Osteoblast (primary cell): Measurements from ENCODE around the gene OR2W3. TPM values are rescaled to one million over a fixed set of nuclear protein-coding genes. Genes with fewer than 3 reads are reported as not detected.

Experiments used
- DNase-seq: peaks from one replicate; pipeline ENCODE4 v3.0.0; 2011; ENCODE audit warnings: low spot score, mixed read lengths; ENCODE audit not compliant: insufficient read length; ENCODE audit errors: missing footprints
- H2AFZ ChIP-seq: 2 replicates; pipeline ENCODE4 v1.6.0; 2011; ENCODE audit warnings: mild to moderate bottlenecking, low read length
- H3K27ac ChIP-seq: 2 replicates; pipeline ENCODE4 v1.5.1; 2011; ENCODE audit warnings: mild to moderate bottlenecking, low read depth, low read length, moderate library complexity
- H3K27me3 ChIP-seq: 2 replicates; pipeline ENCODE4 v1.6.0; 2012; ENCODE audit warnings: mild to moderate bottlenecking, control low read depth, inconsistent platforms, low read length, moderate library complexity; ENCODE audit not compliant: insufficient read depth
- H3K36me3 ChIP-seq: 2 replicates; pipeline ENCODE4 v1.5.1; 2011; ENCODE audit warnings: mild to moderate bottlenecking, low read length, control low read depth, moderate library complexity; ENCODE audit not compliant: insufficient read depth
- H3K4me1 ChIP-seq: 2 replicates; pipeline ENCODE4 v1.5.1; 2011; ENCODE audit warnings: mild to moderate bottlenecking, low read length, control low read depth, moderate library complexity; ENCODE audit not compliant: insufficient read depth
- H3K4me2 ChIP-seq: 2 replicates; pipeline ENCODE4 v1.6.0; 2011; ENCODE audit warnings: mild to moderate bottlenecking, low read length; ENCODE audit not compliant: insufficient read depth
- H3K4me3 ChIP-seq: fragments of 200-600 bp; sonication (generic); 3 replicates; pipeline ENCODE4 v1.5.1; 2012; ENCODE audit warnings: mild to moderate bottlenecking, low read length, inconsistent platforms; ENCODE audit not compliant: insufficient read depth
- H3K79me2 ChIP-seq: 2 replicates; pipeline ENCODE4 v1.6.0; 2012; ENCODE audit warnings: mild to moderate bottlenecking, low read length, control low read depth, inconsistent platforms; ENCODE audit not compliant: insufficient read depth
- H3K9me3 ChIP-seq: 2 replicates; pipeline ENCODE4 v1.5.1; 2011; ENCODE audit warnings: low read depth, low read length, control low read depth
- H4K20me1 ChIP-seq: 2 replicates; pipeline ENCODE4 v1.6.0; 2012; ENCODE audit warnings: mild to moderate bottlenecking, low read length, control low read depth; ENCODE audit not compliant: insufficient read depth
- total RNA-seq: library from RNA; depleted of rRNA; stranded (reverse); fragments of >200 nt; gene quantifications from 2 replicates; pipeline ENCODE4 v1.2.3, GENCODE V29; 2012
- TF ChIP-seq, protein P1 (sequence below): IDR thresholded peaks from 2 replicates; pipeline ENCODE4 v1.5.1; 2011; ENCODE audit warnings: mild to moderate bottlenecking, low read depth, low read length, moderate library complexity; ENCODE audit errors: extremely low read depth

Gene OR2W3
- total RNA-seq, 1 donor: 1.1 TPM

- Histone ChIP-seq H3K27me3 (no peaks in the 10 kb centered on the region), H3K36me3 (no peaks in the 10 kb centered on the region), H3K9me3 (peaks cover 3% of the 10 kb centered on the region), H2AFZ (no peak overlapping the region), H3K4me1 (no peaks in the 10 kb centered on the region), H3K4me3 (no peak overlapping the region), H4K20me1 (no peaks in the 10 kb centered on the region), H3K4me2 (no peak overlapping the region), H3K79me2 (no peaks in the 10 kb centered on the region), H3K27ac (no peak overlapping the region)
- DNase-seq: no peak
- TF ChIP-seq, protein P1, sequence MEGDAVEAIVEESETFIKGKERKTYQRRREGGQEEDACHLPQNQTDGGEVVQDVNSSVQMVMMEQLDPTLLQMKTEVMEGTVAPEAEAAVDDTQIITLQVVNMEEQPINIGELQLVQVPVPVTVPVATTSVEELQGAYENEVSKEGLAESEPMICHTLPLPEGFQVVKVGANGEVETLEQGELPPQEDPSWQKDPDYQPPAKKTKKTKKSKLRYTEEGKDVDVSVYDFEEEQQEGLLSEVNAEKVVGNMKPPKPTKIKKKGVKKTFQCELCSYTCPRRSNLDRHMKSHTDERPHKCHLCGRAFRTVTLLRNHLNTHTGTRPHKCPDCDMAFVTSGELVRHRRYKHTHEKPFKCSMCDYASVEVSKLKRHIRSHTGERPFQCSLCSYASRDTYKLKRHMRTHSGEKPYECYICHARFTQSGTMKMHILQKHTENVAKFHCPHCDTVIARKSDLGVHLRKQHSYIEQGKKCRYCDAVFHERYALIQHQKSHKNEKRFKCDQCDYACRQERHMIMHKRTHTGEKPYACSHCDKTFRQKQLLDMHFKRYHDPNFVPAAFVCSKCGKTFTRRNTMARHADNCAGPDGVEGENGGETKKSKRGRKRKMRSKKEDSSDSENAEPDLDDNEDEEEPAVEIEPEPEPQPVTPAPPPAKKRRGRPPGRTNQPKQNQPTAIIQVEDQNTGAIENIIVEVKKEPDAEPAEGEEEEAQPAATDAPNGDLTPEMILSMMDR: no peak
These were observed 18.4 kb downstream of the OR2W3 start for GRCh38 chr1:247913786-247914185.

DNA sequence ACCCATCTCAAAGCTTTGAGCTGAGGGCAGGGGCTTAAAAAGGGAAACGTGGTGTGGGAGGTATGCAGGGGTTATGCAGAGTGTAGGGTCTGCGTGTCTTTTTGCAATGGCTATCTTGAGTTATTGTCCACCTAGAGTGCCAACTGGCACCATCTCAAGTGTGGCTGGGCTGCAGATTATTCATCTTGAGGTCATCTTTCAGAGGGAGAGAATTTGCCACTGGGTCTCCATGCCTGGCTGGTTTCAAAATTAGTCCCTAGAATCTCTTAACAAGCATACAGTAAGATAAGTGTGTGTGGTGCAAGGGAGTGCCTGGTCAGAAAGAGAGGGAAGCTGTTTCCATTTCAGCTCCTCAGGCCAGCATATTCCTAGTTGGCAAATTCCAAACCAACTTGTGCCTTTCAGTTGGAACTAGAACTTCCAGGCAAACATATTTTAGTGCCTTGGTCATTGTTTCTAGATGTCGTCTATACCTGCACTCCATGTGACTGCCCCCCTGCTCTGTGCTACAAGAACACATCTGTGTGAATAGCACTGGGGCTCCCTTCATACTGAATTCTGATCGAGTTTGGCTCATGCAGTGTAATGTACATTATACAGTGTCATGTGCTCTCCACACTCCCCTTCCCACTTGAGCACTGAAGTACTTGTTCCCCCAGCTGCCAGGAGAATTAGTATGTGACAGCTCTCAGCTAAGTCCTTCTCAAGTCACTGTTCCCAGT is 19.7 kb downstream of the OR2W3 start:
- H4K20me1 ChIP-seq: no peaks in the 10 kb centered on the region
- H3K79me2 ChIP-seq: no peaks in the 10 kb centered on the region
- DNase-seq: no peak
- no peak overlapping the region for H3K4me2 ChIP-seq
- H3K4me1 ChIP-seq: no peaks in the 10 kb centered on the region
- no peaks in the 10 kb centered on the region for H3K27me3 ChIP-seq
- no peak overlapping the region for H3K27ac ChIP-seq
- H3K36me3 ChIP-seq: no peaks in the 10 kb centered on the region
- TF ChIP-seq, protein P1: no peak
- no peak overlapping the region for H3K4me3 ChIP-seq
- no peak overlapping the region for H2AFZ ChIP-seq
- H3K9me3 ChIP-seq: peaks cover 3% of the 10 kb centered on the region

DNA sequence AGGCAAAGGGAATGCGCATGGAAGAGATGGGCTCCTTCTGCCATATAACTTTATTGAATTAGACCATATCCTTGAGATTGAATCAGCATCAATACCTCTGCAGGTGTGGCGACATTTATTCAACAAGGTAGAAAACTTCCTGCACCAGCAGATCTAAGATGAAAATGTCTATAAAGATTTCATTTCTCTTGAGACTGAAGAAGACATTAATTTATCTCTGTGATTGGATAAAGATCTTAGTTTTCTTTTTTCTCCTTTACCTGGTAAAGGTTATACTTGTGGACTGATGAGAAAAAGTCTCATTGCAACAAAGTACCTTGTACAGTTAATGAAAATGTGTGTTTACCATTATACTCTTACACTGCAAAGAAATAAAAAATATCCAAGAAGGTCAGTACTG is 24.6 kb downstream of the OR2W3 start, which contains the start of gene OR2T8:
Gene OR2T8, plus strand, starts transcription at position 301 of the 400 bp plus-strand sequence. CDS start 766 bp downstream, outside the sequence.
- Histone ChIP-seq H3K9me3 (peaks cover 3% of the 10 kb centered on the region), H3K27ac (no peak within 1 kb of the TSS), H3K4me2 (no peak within 1 kb of the TSS), H2AFZ (no peak within 1 kb of the TSS), H3K36me3 (no peaks in the 10 kb centered on the region), H3K79me2 (no peaks in the 10 kb centered on the region), H4K20me1 (no peaks in the 10 kb centered on the region), H3K27me3 (no peaks in the 10 kb centered on the region), H3K4me3 (no peak within 1 kb of the TSS), H3K4me1 (no peaks in the 10 kb centered on the region)
- TF ChIP-seq, protein P1: no peak
- DNase-seq: no peak

DNA sequence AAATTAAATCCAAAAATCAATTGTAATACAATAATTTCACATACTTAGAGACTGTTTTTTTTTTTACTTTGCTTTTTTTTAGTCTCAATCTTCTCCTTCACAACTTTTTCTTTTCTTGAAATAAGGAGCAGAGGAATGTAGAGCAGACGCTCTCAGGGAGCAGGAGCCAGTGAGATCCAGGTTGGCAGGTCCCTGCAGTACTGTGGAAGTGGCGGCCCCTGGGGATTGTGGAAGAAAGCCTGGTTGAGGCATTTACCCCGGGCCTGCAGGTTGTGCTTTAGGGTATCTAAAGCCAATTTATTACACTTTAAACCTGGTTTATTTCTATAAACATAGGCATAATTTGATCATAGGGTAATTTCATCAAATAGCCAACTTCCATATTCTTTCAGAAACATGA is 28.6 kb downstream of the OR2W3 start:
- Histone ChIP-seq H3K27me3 (no peaks in the 10 kb centered on the region), H3K4me1 (no peaks in the 10 kb centered on the region), H2AFZ (no peak overlapping the region), H3K79me2 (no peaks in the 10 kb centered on the region), H3K9me3 (no peaks in the 10 kb centered on the region), H4K20me1 (no peaks in the 10 kb centered on the region), H3K4me3 (no peak overlapping the region), H3K27ac (no peak overlapping the region), H3K4me2 (no peak overlapping the region), H3K36me3 (no peaks in the 10 kb centered on the region)
- no peak for DNase-seq
- TF ChIP-seq, protein P1: no peak
